ENCODE results near the gene MPL.
"Not testable (repeated sequence)": the region's sequence is repeated elsewhere in the genome, so short reads cannot be mapped to it uniquely, and the experiment has no call there.

MPL gene

GRCh38 chr1:43382027-43382779 is 44.6 kb downstream of the MPL start:
- DNase-seq = no peak

- no peak for DNase-seq
Measured at GRCh38 chr1:43383449-43383848, 45.8 kb downstream of the MPL start.

- no peak for DNase-seq
Measured at GRCh38 chr1:43386676-43387075, 49.1 kb downstream of the MPL start.

GRCh38 chr1:43387976-43388599 is 50.5 kb downstream of the MPL start:
- no peak for DNase-seq

GRCh38 chr1:43388613-43389012 is 51.0 kb downstream of the MPL start:
- no peak for DNase-seq

GRCh38 chr1:43389326-43390313 is 52.0 kb downstream of the MPL start, which contains the start of the genes MED8 and SZT2:
MED8 (minus strand) TSS chr1:43389800; CDS start chr1:43389764, 36 bp downstream.
SZT2 (plus strand) TSS chr1:43389899; CDS start chr1:43389969, 70 bp downstream.
- DNase-seq = peak; percentile 81 to 94 (median 89)

GRCh38 chr1:43392702-43393101 is 55.1 kb downstream of the MPL start:
- DNase-seq = no peak

GRCh38 chr1:43395523-43395922 is 57.9 kb downstream of the MPL start:
- no peak for DNase-seq

- no peak for DNase-seq
Measured at GRCh38 chr1:43396059-43396458, 58.4 kb downstream of the MPL start.

GRCh38 chr1:43398227-43398626 is 60.6 kb downstream of the MPL start:
- no peak for DNase-seq

- not testable (repeated sequence) for DNase-seq
Measured at GRCh38 chr1:43400441-43400840, 62.8 kb downstream of the MPL start.

- DNase-seq = no peak
Measured at GRCh38 chr1:43402089-43402865, 64.7 kb downstream of the MPL start.

Data from T-helper 1 cell (primary cell).